ENCODE measurements around the gene CWF19L1. TPM values are rescaled to one million over a fixed set of nuclear protein-coding genes. Genes with fewer than 3 reads are reported as not detected.
A peak's percentile ranks its signal among the peaks of the same experiment; 100 is the strongest.

CWF19L1 gene
- total and polyA plus RNA-seq, 12 donors, result 9.5 to 20.0 (median 13.8) TPM

GRCh38 chr10:100185364-100186252 is 81.8 kb downstream of the CWF19L1 start, which contains the start of gene ERLIN1:
Gene ERLIN1 (minus strand): TSS chr10:100186029. CDS start chr10:100185626, 403 bp downstream.
- Histone ChIP-seq H3K4me1 (peaks cover 6 to 59% (median 29%) of the 10 kb centered on the region in 9 donors), H3K4me3 (peak within 1 kb of the TSS; percentile 46 to 97 (median 86)), H3K27ac (peak within 1 kb of the TSS; percentile 59 to 93 (median 86)), H3K36me3 (peaks cover 0 to 60% (median 3%) of the 10 kb centered on the region in 9 donors), H3K9me3 (no peaks in the 10 kb centered on the region), H3K27me3 (no peaks in the 10 kb centered on the region)
- WGBS, 2 donors, result 0% methylated on average over 63 to 65 of the region's 65 CpGs
- intact Hi-C loops (cut with DNase I), result loop anchor here in 1 of 10 donors (5.0 kb wide), 1 partner anchor 42 kb away; the partner anchor contains the start of gene CHUK
- peak; percentile 98 to 99 (median 98) for ATAC-seq
- DNase-seq, result peak; percentile 92 to 93
- no peak for TF ChIP-seq CTCF (IDR thresholded peaks at IDR 0.05)

- no peaks in the 10 kb centered on the region for H3K9me3 ChIP-seq
- no peaks in the 10 kb centered on the region for H3K27me3 ChIP-seq
- ATAC-seq (no peak), DNase-seq (no peak)
- H3K36me3 ChIP-seq, result peaks cover 0 to 60% (median 0%) of the 10 kb centered on the region in 9 donors
- H3K27ac ChIP-seq, result peak overlapping the region in 9 of 10 donors; percentile 84 to 93 (median 87)
- intact Hi-C loops (cut with DNase I), result loop anchor here in 1 of 10 donors (5.0 kb wide), 1 partner anchor 42 kb away; the partner anchor contains the start of gene CHUK
- TF ChIP-seq CTCF (IDR thresholded peaks at IDR 0.05), result no peak
- H3K4me3 ChIP-seq, result peak overlapping the region; percentile 46 to 97 (median 86)
- 5% methylated on average over 4 of the region's 4 CpGs for WGBS, 2 donors
- H3K4me1 ChIP-seq, result peaks cover 6 to 59% (median 29%) of the 10 kb centered on the region in 9 donors
These were observed 82.6 kb downstream of the CWF19L1 start for GRCh38 chr10:100184840-100185239.

GRCh38 chr10:100184426-100184825 is 83.0 kb downstream of the CWF19L1 start:
- Histone ChIP-seq H3K4me1 (peaks cover 6 to 59% (median 29%) of the 10 kb centered on the region in 9 donors), H3K27me3 (no peaks in the 10 kb centered on the region), H3K4me3 (peak overlapping the region in 6 of 10 donors; percentile 75 to 97 (median 89)), H3K36me3 (peaks cover 0 to 60% (median under 1%) of the 10 kb centered on the region in 9 donors), H3K27ac (peak overlapping the region in 4 of 10 donors; percentile 84 to 93 (median 87)), H3K9me3 (no peaks in the 10 kb centered on the region)
- WGBS, 2 donors, result 64 to 78% methylated on average over 1 of the region's 1 CpG
- no peak for DNase-seq
- intact Hi-C loops (cut with DNase I), result no loop called here
- no peak for TF ChIP-seq CTCF (IDR thresholded peaks at IDR 0.05)
- ATAC-seq, result no peak

- intact Hi-C loops (cut with DNase I), result no loop called here
- no peak for TF ChIP-seq CTCF (IDR thresholded peaks at IDR 0.05)
- no peak for DNase-seq
These were observed 84.0 kb downstream of the CWF19L1 start for GRCh38 chr10:100183481-100183880.

More at GRCh38 chr10:100183481-100183880, 84.0 kb downstream of the CWF19L1 start:
- no peak overlapping the region for H3K4me3 ChIP-seq
- no peak for ATAC-seq
- no peaks in the 10 kb centered on the region for H3K9me3 ChIP-seq
- 67 to 73% methylated on average over 3 of the region's 3 CpGs for WGBS, 2 donors
- H3K27ac ChIP-seq, result peak overlapping the region in 1 of 10 donors; percentile 93
- H3K4me1 ChIP-seq, result peaks cover 6 to 57% (median 29%) of the 10 kb centered on the region in 9 donors
- H3K27me3 ChIP-seq, result no peaks in the 10 kb centered on the region
- peaks cover 0 to 60% (median 4%) of the 10 kb centered on the region in 9 donors for H3K36me3 ChIP-seq

Measured in heart right ventricle (tissue), 16 donors.